Activated CD8-positive, alpha-beta T cell treated with anti-CD3 and anti-CD28 coated beads, Interleukin-2, amount 10 ng/mL, durations not matched to agents 7 days and 5 days (primary cell): ENCODE data around the gene SLC24A5. TPM values are rescaled to one million over a fixed set of nuclear protein-coding genes. Genes with fewer than 3 reads are reported as not detected.

Source experiments
- ATAC-seq: fragments of 150-1000 bp; cut with Tn5 transposase; one replicate; pipeline ENCODE4 v1.10.0; 2021; ENCODE audit warnings: moderate library complexity
- CTCF ChIA-PET: fragments of 350-600 bp; sonication (Branson Sonifier 250); formaldehyde crosslinking; loops from one replicate; lab custom pipeline; 2021; ENCODE audit warnings: antibody characterized with exemption; lab: Charles Lee
- POLR2A ChIA-PET: fragments of 350-600 bp; sonication (Branson Sonifier 250); formaldehyde crosslinking; loops from one replicate; lab custom pipeline; 2021; ENCODE audit warnings: antibody characterized with exemption; lab: Charles Lee
- DNase-seq: peaks from one replicate; pipeline ENCODE4 v3.0.0-alpha.2; 2020
- H3K27ac Mint-ChIP-seq: one replicate; pipeline ENCODE4 v1.8.0; 2021; ENCODE audit warnings: mild to moderate bottlenecking, mixed read lengths
- H3K27me3 Mint-ChIP-seq: one replicate; pipeline ENCODE4 v1.8.0; 2021; ENCODE audit warnings: low read depth, mixed read lengths
- H3K36me3 Mint-ChIP-seq: one replicate; pipeline ENCODE4 v1.8.0; 2021; ENCODE audit warnings: low read depth, mixed read lengths
- H3K4me1 Mint-ChIP-seq: one replicate; pipeline ENCODE4 v1.8.0; 2021; ENCODE audit warnings: low read depth, mixed read lengths
- H3K4me3 Mint-ChIP-seq: one replicate; pipeline ENCODE4 v1.8.0; 2021; ENCODE audit warnings: mild to moderate bottlenecking, mixed read lengths
- H3K9me3 Mint-ChIP-seq: one replicate; pipeline ENCODE4 v1.8.0; 2022; ENCODE audit warnings: mixed read lengths; ENCODE audit not compliant: insufficient read depth
- total RNA-seq, 2 experiments: library from RNA; stranded (reverse); gene quantifications; one replicate each; pipeline ENCODE4 v1.2.3, GENCODE V29; 2021

Gene SLC24A5
- total RNA-seq, 2 experiments from 2014 or later: not detected

DNA sequence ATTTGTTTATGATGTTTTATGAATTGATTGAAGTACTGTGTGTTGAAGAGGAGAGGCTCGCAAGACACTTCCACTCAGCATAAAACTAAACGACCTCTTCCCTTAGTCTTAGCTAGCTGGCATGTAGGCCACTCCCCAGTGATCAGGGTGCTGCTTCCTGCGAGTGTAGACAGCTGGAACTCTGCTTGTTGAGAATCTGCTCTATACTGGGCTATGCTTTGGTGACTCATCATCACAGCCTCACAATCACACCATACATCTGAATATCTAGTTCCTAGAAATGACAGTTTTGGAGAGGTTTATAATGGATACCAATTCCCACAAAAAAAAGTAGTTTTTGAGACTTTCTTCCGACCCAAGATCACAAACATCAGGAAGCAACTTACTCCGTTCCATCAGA lies 1.5 kb upstream of the SLC24A5 start:
- Mint-ChIP-seq H3K9me3 (no peaks in the 10 kb centered on the region), H3K4me3 (no peak overlapping the region), H3K36me3 (no peaks in the 10 kb centered on the region), H3K27me3 (peaks cover 5% of the 10 kb centered on the region), H3K4me1 (no peaks in the 10 kb centered on the region), H3K27ac (no peak overlapping the region)
- ATAC-seq (no peak), DNase-seq (no peak)
- ChIA-PET POLR2A (no interaction called here), CTCF (interaction anchor here (0.8 kb wide), 1 partner anchor 165 kb away, joined by 3 read pairs; no protein-coding TSS in a partner anchor)

- Mint-ChIP-seq H3K27ac (no peak overlapping the region), H3K4me3 (no peak overlapping the region), H3K9me3 (no peaks in the 10 kb centered on the region), H3K27me3 (peaks cover 9% of the 10 kb centered on the region), H3K4me1 (no peaks in the 10 kb centered on the region), H3K36me3 (no peaks in the 10 kb centered on the region)
- ATAC-seq: no peak
- DNase-seq: no peak
- POLR2A ChIA-PET: no interaction called here
- CTCF ChIA-PET: no interaction called here
Measured at GRCh38 chr15:48121849-48122248, 1.1 kb downstream of the SLC24A5 start.

GRCh38 chr15:48126667-48127355 lies 6.0 kb downstream of the SLC24A5 start:
- Mint-ChIP-seq H3K36me3 (no peaks in the 10 kb centered on the region), H3K4me3 (no peak overlapping the region), H3K4me1 (no peaks in the 10 kb centered on the region), H3K27me3 (peaks cover 16% of the 10 kb centered on the region), H3K27ac (no peak overlapping the region), H3K9me3 (no peaks in the 10 kb centered on the region)
- CTCF ChIA-PET: interaction anchor here (1.7 kb wide), 1 partner anchor 10 kb away, joined by 3 read pairs; no protein-coding TSS in a partner anchor
- ATAC-seq: no peak
- DNase-seq: no peak
- POLR2A ChIA-PET: no interaction called here

DNA sequence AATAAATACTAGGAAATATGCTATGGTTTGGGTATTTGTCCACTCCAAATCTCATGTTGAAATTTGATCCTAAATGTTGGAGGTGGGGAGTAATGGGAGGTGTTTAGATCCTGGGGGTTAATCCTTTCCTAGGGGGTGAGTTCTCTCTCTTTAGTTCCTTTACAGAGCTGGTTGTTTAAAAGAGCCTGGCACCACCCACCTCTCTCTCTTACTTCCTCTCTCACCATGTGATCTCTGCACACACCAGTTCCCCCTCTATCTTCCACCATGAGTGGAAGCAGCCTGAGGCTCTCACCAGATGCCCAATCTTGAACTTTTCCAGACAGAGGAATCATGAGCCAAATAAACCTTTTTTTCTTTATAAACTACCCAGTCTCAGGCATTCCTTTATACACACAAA lies 10.5 kb downstream of the SLC24A5 start:
- H3K4me1 Mint-ChIP-seq: no peaks in the 10 kb centered on the region
- CTCF ChIA-PET: no interaction called here

DNA sequence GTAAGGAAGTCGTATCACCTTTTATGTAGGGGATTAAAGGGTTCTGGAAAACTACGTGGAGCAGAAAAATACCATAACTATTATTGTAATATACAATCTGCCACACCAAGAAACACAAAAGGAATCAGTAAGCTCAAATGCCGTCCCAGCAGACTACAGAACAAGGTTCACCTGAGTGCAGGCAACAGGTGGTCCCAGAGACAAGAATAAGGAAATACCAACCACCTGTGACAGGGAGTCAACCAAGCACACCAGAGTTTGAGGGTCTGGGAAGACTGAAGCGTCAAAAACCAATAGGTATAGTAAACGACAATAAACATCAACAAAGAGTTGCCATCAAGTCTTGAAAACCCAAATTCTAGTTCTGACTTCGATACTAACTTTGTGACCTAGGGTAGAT lies 12.1 kb downstream of the SLC24A5 start:
- H3K27me3 Mint-ChIP-seq: peaks cover 5% of the 10 kb centered on the region
- ATAC-seq: no peak

More for the DNA sequence above, 10.5 kb downstream of the SLC24A5 start:
- Mint-ChIP-seq H3K27ac (no peak overlapping the region), H3K9me3 (no peaks in the 10 kb centered on the region), H3K27me3 (peaks cover 8% of the 10 kb centered on the region), H3K4me3 (no peak overlapping the region), H3K36me3 (no peaks in the 10 kb centered on the region)
- DNase-seq: no peak
- POLR2A ChIA-PET: no interaction called here
- no peak for ATAC-seq

GRCh38 chr15:48143856-48144255 lies 23.1 kb downstream of the SLC24A5 start:
- no peak for DNase-seq
- ChIA-PET CTCF (no interaction called here), POLR2A (no interaction called here)
- H3K4me1 Mint-ChIP-seq: peaks cover 6% of the 10 kb centered on the region
- no peaks in the 10 kb centered on the region for H3K27me3 Mint-ChIP-seq
- no peak overlapping the region for H3K4me3 Mint-ChIP-seq
- H3K9me3 Mint-ChIP-seq: no peaks in the 10 kb centered on the region
- no peak for ATAC-seq
- H3K36me3 Mint-ChIP-seq: peaks cover 22% of the 10 kb centered on the region
- H3K27ac Mint-ChIP-seq: no peak overlapping the region

More for the DNA sequence above, 12.1 kb downstream of the SLC24A5 start:
- Mint-ChIP-seq H3K36me3 (no peaks in the 10 kb centered on the region), H3K4me3 (no peak overlapping the region), H3K9me3 (no peaks in the 10 kb centered on the region), H3K4me1 (no peaks in the 10 kb centered on the region), H3K27ac (no peak overlapping the region)
- POLR2A ChIA-PET: interaction anchor here (0.6 kb wide), 1 partner anchor 678 kb away, joined by 3 read pairs; the partner anchor contains the start of gene CEP152
- CTCF ChIA-PET: no interaction called here
- no peak for DNase-seq

GRCh38 chr15:48144889-48145288 lies 24.1 kb downstream of the SLC24A5 start:
- H3K27me3 Mint-ChIP-seq: no peaks in the 10 kb centered on the region
- H3K27ac Mint-ChIP-seq: no peak overlapping the region
- H3K9me3 Mint-ChIP-seq: no peaks in the 10 kb centered on the region
- DNase-seq (no peak), ATAC-seq (no peak)
- H3K4me3 Mint-ChIP-seq: no peak overlapping the region
- H3K36me3 Mint-ChIP-seq: peaks cover 25% of the 10 kb centered on the region
- POLR2A ChIA-PET: no interaction called here
- CTCF ChIA-PET: no interaction called here
- peaks cover 6% of the 10 kb centered on the region for H3K4me1 Mint-ChIP-seq

- Mint-ChIP-seq H3K4me1 (peaks cover 6% of the 10 kb centered on the region), H3K36me3 (peaks cover 25% of the 10 kb centered on the region), H3K9me3 (no peaks in the 10 kb centered on the region), H3K4me3 (no peak overlapping the region), H3K27ac (no peak overlapping the region), H3K27me3 (no peaks in the 10 kb centered on the region)
- ChIA-PET CTCF (no interaction called here), POLR2A (no interaction called here)
- ATAC-seq (no peak), DNase-seq (no peak)
Measured at GRCh38 chr15:48145923-48146322, 25.1 kb downstream of the SLC24A5 start.

- H3K27me3 Mint-ChIP-seq: no peaks in the 10 kb centered on the region
- H3K36me3 Mint-ChIP-seq: peaks cover 28% of the 10 kb centered on the region
- ChIA-PET POLR2A (no interaction called here), CTCF (no interaction called here)
- ATAC-seq (no peak), DNase-seq (no peak)
- no peak overlapping the region for H3K4me3 Mint-ChIP-seq
- peaks cover 6% of the 10 kb centered on the region for H3K4me1 Mint-ChIP-seq
- no peak overlapping the region for H3K27ac Mint-ChIP-seq
- H3K9me3 Mint-ChIP-seq: no peaks in the 10 kb centered on the region
Measured at GRCh38 chr15:48147358-48147757, 26.6 kb downstream of the SLC24A5 start.

GRCh38 chr15:48149858-48150257 lies 29.1 kb downstream of the SLC24A5 start:
- Mint-ChIP-seq H3K36me3 (peaks cover 29% of the 10 kb centered on the region), H3K4me3 (no peak overlapping the region), H3K9me3 (no peaks in the 10 kb centered on the region), H3K27ac (no peak overlapping the region), H3K4me1 (peaks cover 2% of the 10 kb centered on the region), H3K27me3 (no peaks in the 10 kb centered on the region)
- ChIA-PET POLR2A (no interaction called here), CTCF (interaction anchor here (1.0 kb wide), 1 partner anchor 10 kb away, joined by 3 read pairs; no protein-coding TSS in a partner anchor)
- DNase-seq: no peak
- ATAC-seq: no peak

DNA sequence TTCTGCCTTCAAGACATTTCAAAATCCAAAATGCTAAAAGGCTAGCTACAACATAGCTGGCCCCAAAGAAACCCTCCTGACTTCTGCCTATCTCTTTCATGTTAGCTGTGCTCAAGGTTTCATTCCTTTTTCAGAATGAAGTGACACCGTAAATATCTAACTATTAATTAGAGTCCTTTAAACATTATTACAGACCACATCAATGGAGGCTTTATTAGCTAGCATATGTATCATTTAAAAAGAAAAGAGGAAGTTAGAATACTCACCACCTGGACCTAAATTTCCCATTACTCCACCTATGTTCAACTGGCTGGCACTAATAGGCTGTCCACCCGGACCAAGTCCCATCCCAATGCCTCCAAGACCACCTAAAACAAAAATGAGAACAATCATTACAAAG lies 32.7 kb downstream of the SLC24A5 start:
- ATAC-seq (no peak), DNase-seq (no peak)
- CTCF ChIA-PET: no interaction called here
- no peaks in the 10 kb centered on the region for H3K27me3 Mint-ChIP-seq
- POLR2A ChIA-PET: no interaction called here
- H3K36me3 Mint-ChIP-seq: peaks cover 22% of the 10 kb centered on the region
- no peaks in the 10 kb centered on the region for H3K9me3 Mint-ChIP-seq
- no peak overlapping the region for H3K27ac Mint-ChIP-seq
- H3K4me3 Mint-ChIP-seq: no peak overlapping the region
- H3K4me1 Mint-ChIP-seq: no peaks in the 10 kb centered on the region

DNA sequence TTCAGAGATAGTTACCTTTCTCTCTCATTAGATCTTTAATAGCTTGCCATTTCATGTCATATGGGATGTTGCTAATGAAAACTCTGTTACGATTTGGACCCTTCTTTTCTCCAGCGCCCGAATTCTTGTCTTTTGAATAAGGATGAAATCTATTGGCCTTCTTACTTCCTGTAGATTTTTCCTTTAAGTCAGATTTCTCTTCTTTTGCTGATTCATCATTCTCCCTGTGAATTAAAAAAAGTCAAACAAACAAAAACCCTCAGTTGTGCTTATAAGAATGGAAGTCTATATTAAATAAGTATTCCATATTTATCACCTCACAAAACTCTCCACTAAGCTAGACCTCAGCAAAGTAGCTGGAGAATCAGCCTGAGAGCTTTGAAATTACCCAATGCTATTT lies 47.8 kb downstream of the SLC24A5 start:
- H3K36me3 Mint-ChIP-seq: peaks cover 31% of the 10 kb centered on the region
- no peaks in the 10 kb centered on the region for H3K27me3 Mint-ChIP-seq
- ATAC-seq: no peak
- no peak overlapping the region for H3K27ac Mint-ChIP-seq
- POLR2A ChIA-PET: no interaction called here
- no peak for DNase-seq
- peaks cover 6% of the 10 kb centered on the region for H3K9me3 Mint-ChIP-seq
- H3K4me1 Mint-ChIP-seq: no peaks in the 10 kb centered on the region
- CTCF ChIA-PET: no interaction called here
- H3K4me3 Mint-ChIP-seq: no peak overlapping the region
